Jurkat, Clone E6-1 (cell line): ENCODE results near the gene KLHL24. TPM values are rescaled to one million over a fixed set of nuclear protein-coding genes. Genes with fewer than 3 reads are reported as not detected.
"Not testable (repeated sequence)": the region's sequence is repeated elsewhere in the genome, so short reads cannot be mapped to it uniquely, and the experiment has no call there.

Experiments used
- DNase-seq: peaks from one replicate; pipeline ENCODE4 v3.0.0-alpha.2; 2011; ENCODE audit warnings: low read depth, low spot score
- H3K4me3 ChIP-seq: 2 replicates; pipeline ENCODE4 v1.5.1; 2011; ENCODE audit warnings: mild to moderate bottlenecking, low read length, control low read depth, moderate library complexity
- polyA plus RNA-seq: library from polyadenylated mRNA; unstranded; fragments of >200 nt; gene quantifications from one replicate; pipeline ENCODE4 v1.2.1, GENCODE V29; 2012; ENCODE audit warnings: missing spikeins; ENCODE audit not compliant: insufficient read length, insufficient read depth

KLHL24 gene, protein sequence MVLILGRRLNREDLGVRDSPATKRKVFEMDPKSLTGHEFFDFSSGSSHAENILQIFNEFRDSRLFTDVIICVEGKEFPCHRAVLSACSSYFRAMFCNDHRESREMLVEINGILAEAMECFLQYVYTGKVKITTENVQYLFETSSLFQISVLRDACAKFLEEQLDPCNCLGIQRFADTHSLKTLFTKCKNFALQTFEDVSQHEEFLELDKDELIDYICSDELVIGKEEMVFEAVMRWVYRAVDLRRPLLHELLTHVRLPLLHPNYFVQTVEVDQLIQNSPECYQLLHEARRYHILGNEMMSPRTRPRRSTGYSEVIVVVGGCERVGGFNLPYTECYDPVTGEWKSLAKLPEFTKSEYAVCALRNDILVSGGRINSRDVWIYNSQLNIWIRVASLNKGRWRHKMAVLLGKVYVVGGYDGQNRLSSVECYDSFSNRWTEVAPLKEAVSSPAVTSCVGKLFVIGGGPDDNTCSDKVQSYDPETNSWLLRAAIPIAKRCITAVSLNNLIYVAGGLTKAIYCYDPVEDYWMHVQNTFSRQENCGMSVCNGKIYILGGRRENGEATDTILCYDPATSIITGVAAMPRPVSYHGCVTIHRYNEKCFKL
- 5.0 TPM for polyA plus RNA-seq

- peak; percentile 86 for DNase-seq
- H3K4me3 ChIP-seq, result peak within 1 kb of the TSS; percentile 83
Measured at GRCh38 chr3:183635431-183636220, at the start of gene KLHL24. KLHL24 (plus strand) TSS chr3:183635623; CDS start chr3:183650357, 14,734 bp downstream.

DNA sequence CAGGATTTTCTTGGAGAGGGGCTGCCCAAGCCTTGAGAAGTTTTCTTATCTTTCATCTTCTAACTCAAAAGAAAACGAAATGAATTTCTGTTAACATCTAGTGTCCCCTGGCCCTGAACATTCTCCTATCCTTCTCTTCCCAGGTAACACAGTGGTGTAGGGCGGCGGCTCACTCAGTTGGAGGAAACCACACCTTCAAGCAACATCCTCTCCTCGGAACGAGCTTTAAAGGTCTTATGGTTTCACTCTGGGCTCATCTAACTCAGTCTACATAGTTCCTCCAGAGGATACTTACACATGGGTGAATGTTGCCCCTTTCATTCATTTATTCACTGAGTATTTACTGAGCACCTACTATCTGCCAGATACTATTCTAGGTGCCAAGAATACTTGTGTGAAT, 48.9 kb upstream of the KLHL24 start:
- DNase-seq, result peak; percentile 30
- no peak overlapping the region for H3K4me3 ChIP-seq

DNA sequence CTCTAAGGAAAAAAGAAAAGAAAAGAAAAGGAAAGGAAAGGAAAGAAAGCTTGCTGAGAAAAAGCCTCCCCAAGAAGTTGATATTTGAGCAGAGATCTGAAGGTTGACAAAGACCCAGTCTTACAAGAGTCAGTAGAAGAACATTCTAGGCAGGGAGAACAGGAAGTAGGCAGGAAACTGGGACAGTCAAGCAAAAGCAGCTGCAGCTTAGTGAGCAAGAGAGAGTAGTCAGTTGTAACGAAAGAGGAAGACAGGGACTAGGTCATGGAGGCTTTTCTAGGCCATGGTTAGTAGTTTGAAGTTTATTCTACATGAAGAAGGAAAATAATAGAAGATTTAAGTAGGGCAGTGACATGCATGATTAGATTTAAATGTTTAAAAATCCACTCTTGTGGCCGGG, 48.1 kb upstream of the KLHL24 start:
- no peak overlapping the region for H3K4me3 ChIP-seq
- DNase-seq, result peak; percentile 62

DNA sequence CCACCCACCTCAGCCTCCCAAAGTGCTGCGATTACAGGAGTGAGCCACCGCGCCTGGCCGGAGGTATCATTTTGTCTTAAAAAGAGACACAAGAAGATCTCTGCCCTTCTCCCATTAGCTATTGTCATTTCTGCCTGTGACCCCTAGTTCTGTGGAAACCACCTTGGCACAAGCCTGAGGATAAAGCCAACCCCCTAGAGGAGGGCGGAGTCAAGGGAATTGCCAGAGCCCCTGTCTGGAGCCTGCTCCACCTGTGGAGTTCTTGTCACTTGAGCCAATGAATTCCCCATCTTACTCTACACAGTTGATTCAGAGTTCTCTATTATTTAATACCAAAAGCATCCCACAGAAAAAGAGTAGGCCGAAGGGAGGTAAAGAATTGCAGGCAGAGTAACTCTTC, 45.0 kb upstream of the KLHL24 start:
- no peak for DNase-seq
- H3K4me3 ChIP-seq, result no peak overlapping the region

- no peak overlapping the region for H3K4me3 ChIP-seq
- DNase-seq, result no peak
Measured at GRCh38 chr3:183591881-183592521, 43.4 kb upstream of the KLHL24 start.

DNA sequence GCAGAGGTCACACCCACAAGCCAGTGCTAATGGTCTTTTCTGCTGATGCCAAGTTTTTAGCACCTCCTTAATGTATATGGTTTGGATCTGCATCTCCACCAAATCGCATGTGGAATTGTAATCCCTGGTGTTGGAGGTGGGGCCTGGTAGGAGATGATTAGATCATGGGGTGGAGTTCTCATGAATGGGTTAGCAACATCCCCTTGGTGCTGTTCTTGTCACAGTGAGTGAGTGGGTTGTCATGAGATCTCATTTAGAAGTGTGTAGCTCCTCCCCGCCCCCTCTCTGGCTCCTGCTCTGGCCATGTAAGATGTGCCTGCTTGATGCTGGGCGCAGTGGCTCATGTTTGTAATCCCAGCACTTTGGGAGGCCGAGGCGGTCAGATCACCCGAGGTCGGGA, 42.6 kb upstream of the KLHL24 start:
- no peak for DNase-seq
- no peak overlapping the region for H3K4me3 ChIP-seq

DNA sequence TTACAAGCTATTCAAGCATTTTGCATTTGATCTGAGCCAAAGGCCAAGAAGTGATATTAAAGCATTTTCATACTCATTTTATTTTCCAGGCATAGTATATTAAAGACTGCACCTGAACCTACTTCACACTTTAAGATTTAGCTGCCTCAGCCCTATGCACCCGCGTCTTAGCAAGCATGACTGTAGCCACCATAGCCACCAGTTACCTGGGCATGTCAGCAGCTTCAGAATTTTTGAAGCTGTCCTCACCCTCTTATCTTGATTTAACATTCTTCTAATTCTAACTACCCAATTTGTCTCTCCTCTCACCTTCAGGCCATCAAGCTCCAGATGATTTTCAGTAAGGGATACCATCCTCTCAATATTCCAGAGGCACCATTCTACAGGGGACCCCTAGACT, 40.8 kb upstream of the KLHL24 start:
- DNase-seq, result no peak
- H3K4me3 ChIP-seq, result no peak overlapping the region

- H3K4me3 ChIP-seq, result no peak overlapping the region
- no peak for DNase-seq
Measured at GRCh38 chr3:183597959-183598358, 37.5 kb upstream of the KLHL24 start.

DNA sequence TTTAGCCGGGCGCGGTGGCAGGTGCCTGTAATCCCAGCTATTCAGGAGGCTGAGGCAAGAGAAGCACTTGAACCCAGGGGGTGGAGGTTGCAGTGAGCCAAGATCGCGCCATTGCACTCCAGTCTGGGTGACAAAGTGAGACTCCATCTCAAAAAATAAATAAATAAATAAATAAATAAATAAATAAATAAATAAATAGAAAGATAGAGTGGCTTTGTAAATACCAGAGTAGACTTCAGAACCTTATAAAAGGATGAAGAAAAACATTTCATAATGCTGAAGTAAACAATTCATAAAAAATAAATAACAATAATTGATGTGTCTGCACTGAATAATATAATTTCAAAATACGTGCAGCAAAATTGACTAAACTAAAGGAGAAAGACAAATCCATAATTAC, 24.1 kb upstream of the KLHL24 start:
- not testable (repeated sequence) for DNase-seq

DNA sequence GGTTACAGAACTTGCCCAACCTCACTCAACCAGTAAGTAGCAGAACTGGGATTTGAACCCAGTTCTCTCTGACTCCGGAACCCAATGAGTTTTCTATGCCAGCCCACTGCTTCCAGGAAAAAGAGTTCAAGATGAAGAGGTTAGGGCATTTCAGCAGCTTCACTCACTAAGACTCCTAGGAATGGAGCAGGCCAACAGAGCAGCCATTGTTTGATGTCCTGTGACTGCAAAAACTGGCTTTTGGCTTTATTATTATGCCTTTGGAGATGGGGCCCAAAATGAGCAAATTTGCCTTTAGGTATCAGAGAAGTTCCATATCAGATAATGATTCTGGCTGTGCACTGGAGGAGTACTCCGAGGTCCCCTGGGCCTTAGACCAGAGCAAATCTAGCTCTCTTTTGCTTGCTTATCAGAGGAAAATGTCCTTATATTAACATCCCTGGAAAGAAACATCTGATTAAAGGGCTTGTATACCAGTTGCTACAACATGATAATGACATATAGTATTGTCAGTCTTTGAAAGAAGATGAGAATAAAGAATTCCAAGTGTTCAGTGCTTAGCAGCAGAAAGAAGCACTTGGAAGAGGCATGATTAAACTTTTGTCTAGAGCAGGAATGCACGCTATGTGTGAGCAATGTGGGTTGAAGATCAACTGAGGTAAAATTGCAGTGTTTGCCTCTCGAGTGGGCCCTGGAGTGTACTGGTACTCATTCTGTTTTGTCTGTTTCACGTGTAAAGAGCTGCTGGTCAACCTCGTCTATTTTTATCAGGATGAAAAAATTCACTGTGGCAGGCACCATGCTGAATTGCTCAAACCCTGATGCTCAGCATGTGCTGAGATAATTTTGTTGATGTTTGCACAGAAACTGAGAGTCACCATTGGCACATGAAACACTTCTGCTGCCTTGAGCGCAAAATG, 21.8 kb upstream of the KLHL24 start:
- no peak for DNase-seq
- no peak overlapping the region for H3K4me3 ChIP-seq

More for the DNA sequence above, 24.1 kb upstream of the KLHL24 start:
- not testable (repeated sequence) for H3K4me3 ChIP-seq

GRCh38 chr3:183618542-183618941, 16.9 kb upstream of the KLHL24 start:
- no peak for DNase-seq
- H3K4me3 ChIP-seq, result no peak overlapping the region

DNA sequence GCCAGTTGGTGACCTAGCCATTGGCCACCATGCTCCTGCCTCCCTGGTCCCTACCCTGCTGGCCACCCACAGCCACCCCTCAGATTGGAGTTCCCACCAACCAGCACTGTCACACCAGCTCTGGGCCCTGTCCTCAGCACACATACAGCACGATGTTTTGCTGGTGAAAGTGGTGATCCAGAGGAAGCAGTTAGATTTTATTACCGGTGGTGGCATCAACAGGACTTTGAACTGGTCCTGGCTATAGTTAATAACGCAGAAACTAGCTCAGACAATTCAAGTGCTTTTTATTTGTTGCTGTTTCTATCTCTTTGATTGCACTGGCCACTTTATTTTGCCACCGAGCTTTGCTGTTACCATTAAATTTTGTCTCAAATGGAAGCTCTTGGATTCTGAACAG, 16.4 kb upstream of the KLHL24 start:
- DNase-seq, result no peak
- H3K4me3 ChIP-seq, result no peak overlapping the region

GRCh38 chr3:183619624-183620251, 15.7 kb upstream of the KLHL24 start:
- H3K4me3 ChIP-seq, result no peak overlapping the region
- no peak for DNase-seq

DNA sequence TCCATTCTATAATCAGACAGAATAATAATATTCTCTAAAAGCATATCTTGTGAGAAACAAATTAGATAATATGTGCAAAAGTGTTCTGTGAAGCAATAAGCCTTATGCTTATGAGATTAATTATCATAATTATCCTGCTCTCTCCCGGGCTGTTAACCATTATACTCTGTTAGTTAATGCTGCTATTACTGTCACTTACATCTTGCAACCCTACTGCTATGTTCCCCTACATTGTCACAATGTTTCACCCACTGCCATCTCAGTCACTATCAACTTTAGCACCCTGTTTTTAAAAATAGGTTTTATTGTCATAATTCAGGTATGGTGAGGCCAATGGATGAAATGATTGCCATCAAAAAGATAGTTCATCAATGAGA, 15.2 kb upstream of the KLHL24 start:
- DNase-seq, result no peak
- H3K4me3 ChIP-seq, result no peak overlapping the region

GRCh38 chr3:183622473-183622872, 12.9 kb upstream of the KLHL24 start:
- not testable (repeated sequence) for DNase-seq, H3K4me3 ChIP-seq

- no peak for DNase-seq
- H3K4me3 ChIP-seq, result no peak overlapping the region
Measured at GRCh38 chr3:183626877-183627594, 8.4 kb upstream of the KLHL24 start.

GRCh38 chr3:183629546-183630301, 5.7 kb upstream of the KLHL24 start:
- H3K4me3 ChIP-seq, result no peak overlapping the region
- DNase-seq, result no peak
